Mesenteric fat pad (tissue), 1 donor: ENCODE data around the gene ALPG. TPM values are rescaled to one million over a fixed set of nuclear protein-coding genes. Genes with fewer than 3 reads are reported as not detected.
A peak's percentile ranks its signal among the peaks of the same experiment; 100 is the strongest.
"Not testable (repeated sequence)": the region's sequence is repeated elsewhere in the genome, so short reads cannot be mapped to it uniquely, and the experiment has no call there.

ENCODE experiments used
- DNase-seq: peaks from one replicate; pipeline ENCODE4 v3.0.0-alpha.2; 2020; ENCODE audit warnings: low spot score
- total RNA-seq: library from RNA; stranded (reverse); fragmentation: NEBNext Ultra II Directional; extraction: Animal tissue kit (Norgen Biotek cat#: 25700); gene quantifications from one replicate; pipeline ENCODE4 v1.2.1, GENCODE V29; 2021
- donor health status: DM: yes; HTN: yes; CAD: no.

The ALPG gene
- total RNA-seq, 1 donor from 2014 or later, result not detected

DNA sequence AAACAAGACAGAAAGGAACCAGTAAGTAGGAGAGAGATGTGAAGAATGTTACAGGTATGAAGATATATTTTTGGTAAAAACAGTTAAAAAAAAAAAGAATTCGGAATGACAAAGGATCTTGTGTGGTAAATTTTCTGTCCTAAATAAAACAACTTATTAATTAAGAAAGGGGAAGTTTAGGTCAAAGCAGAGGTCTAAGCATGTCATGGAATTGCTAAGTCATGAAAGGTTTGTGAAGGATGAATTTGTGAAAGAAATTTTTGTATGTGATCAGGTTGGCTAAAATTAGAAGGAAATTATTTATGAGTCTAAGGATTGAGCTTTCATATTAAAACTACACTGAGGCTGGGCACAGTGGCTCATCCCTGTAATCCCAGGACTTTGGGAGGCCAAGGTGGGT is 11.1 kb upstream of the ALPG start:
- DNase-seq, result no peak

DNA sequence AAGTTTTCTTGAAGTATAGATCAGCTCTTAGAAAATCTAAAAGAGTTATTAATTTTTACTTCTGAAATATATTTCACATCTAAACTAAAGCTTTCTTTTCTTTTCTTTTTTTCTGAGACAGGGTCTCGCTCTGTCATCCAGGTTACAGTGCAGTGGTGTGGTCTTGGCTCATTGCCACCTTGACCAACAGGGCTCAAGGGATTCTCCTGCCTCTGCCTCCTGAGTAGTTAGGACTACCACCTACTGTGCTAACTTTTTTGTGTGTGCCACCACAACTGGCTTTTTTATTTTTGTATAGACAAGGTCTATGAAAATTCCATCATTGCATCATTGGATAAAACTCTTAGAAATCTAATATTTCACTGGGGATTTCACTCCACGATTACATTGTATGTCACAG is 10.0 kb upstream of the ALPG start:
- no peak for DNase-seq

DNA sequence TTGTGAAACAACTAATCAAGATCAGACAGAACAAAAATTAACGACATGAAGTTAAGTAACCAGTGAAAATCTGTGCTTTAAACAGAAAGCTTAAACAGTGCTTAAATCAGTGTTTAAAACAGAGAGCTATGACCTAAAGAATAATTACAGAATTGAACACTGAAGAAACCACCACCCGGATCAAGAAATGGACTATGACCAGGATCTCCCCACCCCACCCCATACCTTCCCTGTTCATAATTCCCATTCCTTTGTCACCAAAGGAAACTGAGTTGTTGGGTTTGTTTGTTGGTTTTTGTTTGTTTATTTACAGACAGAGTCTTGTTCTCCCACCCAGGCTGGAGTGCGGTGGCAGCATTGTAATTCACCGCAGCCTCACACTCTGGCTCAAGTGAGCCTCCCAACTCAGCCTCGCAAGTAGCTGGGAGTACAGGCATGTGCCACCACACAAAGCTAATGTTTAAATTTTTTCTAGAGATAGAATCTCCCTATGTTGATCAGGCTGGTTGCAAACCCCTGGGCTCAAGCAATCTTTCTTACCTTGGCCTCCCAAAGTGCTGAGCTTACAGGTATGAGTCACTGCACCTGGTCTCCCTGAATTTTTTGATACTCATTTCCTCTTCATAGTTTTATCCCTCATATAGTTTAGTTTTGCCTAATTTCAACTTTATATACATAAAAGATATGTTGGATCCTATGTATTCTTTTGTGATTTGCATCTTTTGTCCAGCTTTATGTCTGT is 8.2 kb upstream of the ALPG start:
- DNase-seq, result no peak

DNA sequence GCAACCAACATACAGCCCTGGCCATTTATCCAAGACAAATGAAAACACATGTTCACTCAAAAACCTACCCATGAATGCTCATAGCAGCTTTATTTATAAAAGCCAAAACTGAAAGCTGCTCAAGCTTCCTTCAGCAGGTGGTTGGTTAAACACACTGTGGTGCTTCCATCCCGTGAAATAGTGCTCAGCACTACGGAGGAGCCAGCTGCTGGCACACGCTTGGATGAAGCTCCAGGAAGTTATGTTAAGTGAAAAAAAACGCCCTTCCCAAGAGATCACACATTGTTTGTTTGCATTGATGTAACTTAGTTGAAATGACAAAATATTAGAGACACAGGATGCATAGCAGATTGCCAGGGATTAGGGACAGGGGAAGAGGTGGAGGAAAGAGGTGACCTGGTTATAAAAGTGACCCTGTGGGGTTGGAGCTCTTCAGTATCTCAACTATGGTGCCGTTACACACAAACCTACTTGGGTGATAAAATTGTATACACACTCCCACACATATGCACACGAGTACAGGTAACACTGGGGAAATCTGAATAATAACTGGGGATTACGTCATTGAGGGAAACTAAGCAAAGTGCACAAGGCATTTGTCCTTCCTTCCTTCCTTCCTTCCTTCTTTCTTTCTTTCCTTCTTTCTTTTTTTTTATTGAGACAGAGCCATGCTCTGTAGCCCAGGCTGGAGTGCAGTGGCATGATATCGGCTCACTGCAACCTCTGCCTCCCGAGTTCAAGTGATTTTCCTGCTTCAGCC is 6.2 kb upstream of the ALPG start:
- DNase-seq, result no peak

DNA sequence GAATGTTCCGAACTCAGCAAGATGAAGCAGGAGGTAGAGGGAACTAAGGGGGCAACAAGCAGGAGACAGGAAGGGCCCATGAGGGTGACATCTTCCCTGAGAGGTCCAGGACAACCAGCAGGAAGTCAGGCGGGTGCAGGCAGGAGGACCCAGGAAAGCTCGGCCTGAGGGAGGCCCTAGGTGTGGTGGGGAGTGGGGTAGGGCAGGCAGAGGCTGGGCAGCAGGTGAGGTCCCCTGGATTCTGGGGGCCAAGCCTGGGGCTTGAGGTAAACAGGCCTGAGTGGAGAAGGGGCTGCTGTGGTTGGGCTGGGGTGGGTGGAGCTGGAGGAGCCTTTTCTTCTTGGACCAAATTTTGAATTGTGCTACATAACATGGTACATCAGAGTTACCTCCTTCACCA is 4.1 kb upstream of the ALPG start:
- DNase-seq, result peak; percentile 73

DNA sequence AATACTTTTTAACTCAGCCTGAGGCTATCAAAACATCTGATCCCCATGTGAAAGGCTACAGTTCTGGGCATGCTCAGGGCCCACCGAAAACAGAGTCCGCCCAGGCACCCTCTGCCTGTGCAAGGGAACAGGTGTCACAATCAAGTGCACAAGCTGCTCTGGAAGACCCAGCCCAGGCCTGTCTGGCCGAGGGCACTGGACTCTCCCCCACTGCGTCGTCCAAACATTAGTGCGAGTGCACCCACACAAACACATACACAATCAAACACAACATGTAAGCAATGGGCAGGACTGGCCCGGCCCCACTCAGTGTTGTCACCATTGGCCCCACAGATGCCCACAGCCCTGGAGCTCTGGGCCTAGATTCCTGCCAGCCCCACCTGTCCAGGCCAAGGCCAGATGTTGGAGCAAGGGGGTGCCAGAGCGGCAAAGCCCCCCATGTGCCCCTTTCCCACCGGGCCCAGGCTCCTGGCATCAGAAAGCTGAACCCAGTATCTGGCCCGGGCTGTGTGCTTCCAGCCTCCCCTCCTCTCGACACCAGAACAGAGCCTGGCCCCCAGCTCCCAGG is 617 bp upstream of the ALPG start:
- peak; percentile 77 for DNase-seq

DNA sequence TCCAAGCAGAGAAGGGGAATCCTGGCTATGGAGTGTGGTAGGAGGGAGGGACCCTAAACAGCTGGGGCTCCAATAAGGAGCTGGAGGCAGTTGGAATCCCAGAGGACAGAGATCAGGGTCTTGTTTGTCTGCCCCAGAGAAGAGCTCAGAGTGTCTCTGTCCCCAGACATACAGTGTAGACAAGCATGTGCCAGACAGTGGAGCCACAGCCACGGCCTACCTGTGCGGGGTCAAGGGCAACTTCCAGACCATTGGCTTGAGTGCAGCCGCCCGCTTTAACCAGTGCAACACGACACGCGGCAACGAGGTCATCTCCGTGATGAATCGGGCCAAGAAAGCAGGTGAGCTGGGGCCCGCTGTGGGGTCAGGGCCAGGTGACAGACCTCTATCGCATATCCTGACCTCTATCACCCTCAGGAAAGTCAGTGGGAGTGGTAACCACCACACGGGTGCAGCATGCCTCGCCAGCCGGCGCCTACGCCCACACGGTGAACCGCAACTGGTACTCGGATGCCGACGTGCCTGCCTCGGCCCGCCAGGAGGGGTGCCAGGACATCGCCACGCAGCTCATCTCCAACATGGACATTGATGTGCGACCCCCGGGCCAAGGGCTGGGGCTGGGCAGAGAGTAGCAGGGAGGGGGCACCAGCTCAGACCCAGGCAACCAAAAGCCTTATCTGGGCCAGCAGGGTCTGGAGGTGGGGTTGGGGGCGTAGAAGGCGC is 945 bp downstream of the ALPG start:
- DNase-seq, result peak; percentile 86

DNA sequence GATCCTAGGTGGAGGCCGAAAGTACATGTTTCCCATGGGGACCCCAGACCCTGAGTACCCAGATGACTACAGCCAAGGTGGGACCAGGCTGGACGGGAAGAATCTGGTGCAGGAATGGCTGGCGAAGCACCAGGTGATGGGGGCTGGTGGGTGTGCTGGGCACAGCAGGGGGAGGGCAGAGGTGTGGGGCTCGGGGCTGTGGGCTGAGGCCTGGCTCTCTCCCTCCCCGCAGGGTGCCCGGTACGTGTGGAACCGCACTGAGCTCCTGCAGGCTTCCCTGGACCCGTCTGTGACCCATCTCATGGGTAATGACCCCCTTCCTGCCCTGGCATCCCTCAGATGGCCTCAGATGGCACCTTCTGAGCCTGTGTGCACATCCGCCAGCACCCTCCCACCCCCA is 1.6 kb downstream of the ALPG start:
- not testable (repeated sequence) for DNase-seq

DNA sequence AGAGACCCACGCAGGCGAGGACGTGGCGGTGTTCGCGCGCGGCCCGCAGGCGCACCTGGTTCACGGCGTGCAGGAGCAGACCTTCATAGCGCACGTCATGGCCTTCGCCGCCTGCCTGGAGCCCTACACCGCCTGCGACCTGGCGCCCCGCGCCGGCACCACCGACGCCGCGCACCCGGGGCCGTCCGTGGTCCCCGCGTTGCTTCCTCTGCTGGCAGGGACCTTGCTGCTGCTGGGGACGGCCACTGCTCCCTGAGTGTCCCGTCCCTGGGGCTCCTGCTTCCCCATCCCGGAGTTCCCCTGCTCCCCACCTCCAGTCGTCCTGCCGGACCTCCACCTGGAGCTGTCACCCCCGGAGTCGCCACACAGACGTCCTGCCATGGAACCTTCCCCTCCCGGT is 3.0 kb downstream of the ALPG start:
- DNase-seq, result peak; percentile 67

DNA sequence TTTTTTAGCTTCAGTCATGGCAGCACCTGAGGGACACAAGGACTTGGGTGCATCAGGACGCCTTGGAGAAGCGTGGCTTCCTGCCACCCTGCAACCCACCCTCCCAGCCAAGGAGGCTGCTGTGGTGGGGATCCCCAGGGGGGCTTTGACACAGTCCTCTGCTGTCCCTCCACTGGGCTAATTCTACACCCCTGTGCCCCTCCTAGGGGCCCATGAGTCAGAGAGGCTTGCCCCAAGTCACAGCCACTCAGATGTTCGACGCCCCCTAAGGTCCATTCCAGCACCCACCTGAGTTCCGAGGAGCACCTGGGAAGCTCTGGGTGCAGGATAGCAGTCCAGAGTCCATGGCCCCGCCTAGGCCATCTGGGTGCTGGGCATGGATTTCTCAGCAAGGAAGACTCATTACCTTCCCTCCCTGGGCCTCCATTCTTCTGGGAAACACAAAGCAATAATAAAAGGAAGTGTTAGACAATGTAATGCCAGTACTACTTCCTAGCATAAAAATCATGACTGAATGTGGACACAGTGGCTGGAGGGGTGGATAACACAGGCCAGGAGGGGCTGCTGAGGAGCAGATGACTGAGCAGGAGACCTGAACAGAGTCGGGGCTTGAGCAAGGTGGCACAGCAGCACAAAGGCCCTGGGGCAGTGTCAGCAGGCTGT is 3.7 kb downstream of the ALPG start:
- peak; percentile 53 for DNase-seq

DNA sequence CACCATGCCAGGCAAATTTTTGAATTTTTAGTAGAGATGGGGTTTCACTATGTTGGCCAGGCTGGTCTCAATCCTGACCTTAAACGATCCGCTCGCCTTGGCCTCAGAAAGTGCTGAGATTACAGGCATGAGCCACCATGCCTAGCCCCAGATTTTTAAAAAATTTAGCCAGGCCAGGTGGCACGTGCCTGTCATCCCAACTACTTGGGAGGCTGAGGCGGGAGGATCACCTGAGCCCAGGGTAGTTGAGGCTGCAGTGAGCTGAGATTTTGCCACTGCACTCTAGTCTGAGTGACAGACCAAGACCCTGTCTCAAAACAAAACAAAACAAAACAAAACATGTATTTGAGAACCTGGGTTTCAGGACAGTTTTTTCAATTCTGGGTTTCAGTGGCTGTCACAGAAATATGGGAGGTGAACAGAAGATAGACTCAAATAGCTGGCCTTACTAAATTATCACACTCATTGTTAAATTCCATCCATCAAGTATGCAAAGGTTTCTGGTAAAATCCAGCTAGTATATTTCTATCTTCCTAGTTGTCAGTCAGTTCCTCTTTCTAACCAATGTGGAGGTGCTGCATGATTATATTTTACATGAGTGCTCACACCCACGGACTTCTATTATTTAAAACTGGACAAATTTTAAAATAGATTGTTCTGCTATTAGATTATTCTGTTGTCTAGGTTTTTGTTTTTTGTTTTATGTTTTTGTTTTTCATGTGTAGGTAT is 5.4 kb downstream of the ALPG start:
- DNase-seq, result peak; percentile 59

DNA sequence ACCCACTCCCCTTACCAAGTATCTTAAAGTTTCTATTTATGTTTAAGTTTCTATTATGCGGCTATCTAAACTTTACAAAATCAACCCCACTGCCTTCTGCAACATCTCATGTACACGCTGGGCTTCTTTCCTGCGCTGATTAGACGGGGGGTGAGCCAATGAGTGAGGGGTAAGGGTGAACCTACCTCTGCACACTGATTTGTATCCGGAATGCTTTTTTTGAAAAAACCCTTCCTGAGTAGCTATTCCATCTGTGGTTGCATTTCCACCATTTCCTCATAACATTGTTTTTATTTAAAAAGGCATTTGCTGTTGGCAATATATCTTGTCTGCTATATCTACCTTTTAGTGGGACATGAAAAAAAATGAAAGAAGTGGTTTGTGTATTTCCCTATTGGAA is 6.3 kb downstream of the ALPG start:
- DNase-seq, result peak; percentile 1

DNA sequence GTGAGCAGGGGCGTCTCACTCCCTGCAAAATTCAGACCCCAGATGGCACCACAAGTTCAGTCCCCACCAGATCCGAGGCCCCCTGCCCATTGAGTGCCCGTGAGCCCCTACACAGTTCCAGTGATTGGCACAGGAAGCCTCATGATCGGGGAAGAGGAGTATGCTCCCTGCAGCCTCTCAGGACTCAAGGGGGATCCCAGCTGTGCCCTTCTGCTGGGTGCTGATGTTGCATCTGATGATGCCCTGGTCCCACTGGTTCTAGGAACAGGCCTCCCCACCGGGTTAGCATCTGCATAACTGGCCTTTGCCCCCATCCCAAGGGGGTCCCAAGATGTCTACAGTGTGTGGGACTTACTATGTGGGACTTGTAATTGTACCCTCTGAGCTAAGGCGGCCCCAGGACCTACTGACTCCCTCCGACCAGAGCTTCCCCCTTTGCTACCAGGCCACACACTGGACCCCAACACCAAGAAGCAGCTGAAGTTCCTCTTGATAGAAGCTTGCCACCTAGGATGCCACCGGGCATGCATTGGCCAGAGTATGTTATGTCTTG is 8.6 kb downstream of the ALPG start:
- peak; percentile 68 for DNase-seq

DNA sequence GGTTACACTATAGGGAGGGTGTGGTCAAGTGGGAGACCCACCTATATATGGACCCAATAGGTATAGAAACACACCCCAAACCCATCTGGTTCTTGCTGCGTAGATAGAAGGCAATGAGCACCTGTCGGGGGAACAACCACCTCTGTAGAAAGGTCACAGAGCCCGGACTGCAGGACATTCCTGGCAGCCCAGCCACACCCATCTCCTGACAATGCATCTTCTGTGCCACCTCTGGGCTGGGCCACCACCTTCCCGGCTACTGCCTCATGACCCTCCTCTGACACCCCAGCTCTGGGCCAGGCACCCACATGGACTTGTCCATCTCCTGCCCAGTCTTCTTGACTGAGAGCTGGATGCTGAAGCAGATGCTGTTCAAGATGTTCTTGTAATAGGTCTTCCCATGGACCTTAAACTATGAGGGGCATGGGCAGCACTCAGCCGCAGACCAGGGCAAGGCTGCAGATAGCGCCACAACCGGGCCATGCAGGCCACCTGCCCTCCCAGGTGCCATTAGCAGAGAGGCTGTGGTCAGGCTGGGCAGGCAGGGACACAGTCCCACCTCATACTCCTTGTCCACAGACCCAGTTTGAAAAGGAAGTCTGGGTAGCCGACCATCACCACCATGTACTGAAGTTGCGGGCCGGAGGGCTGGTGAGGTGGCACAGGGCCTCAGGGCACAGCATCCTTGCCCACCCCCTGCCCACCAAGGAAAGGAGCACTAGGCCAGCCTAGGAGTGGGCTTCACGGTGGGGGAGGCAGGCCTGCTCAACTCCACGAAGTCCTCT is 9.3 kb downstream of the ALPG start:
- DNase-seq, result peak; percentile 77

DNA sequence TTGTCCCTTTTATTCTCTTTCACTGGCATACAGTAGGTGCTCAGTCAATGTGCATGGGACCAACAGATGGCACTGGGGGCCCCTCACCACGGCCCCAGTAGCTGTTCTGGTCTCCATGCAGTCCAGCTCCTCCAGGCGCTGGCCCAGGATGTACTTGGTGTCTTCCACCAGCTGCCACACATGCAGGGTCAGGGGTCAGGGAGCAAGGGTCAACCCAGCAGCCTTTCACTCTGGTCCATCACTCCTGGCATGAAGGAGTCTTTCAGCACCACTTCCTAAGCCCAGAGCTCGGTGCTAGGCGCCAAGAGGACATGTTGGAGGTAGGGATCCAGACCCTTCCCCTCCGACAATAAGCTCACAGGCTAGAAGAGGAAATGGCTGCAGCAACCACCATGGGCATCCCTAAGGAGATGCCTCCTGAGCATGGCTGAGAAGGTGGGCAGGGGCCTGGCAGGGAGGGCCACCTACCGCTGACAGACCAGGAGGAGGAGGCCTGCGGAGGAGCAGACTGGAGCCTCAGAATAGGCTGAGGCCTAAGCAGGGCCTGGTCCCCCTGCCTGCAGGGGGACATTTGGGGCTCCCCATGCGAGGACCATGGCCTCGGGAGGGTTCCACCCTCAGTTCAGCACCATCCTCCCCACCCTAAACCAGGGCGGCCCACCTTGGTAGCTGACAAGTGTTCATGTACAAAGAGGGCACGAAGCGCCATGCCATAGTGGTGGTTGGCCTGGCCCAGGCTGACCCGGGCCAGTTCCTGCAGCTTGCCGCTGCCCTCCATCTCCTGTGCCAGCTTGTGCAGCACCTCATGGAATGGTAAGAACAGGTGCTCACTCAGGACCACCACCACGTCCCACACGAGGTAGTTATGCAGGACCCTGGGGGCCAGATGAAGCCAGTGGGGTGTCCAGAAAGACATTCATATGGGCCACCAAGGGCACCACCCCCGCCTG is 10.2 kb downstream of the ALPG start:
- peak; percentile 72 for DNase-seq

DNA sequence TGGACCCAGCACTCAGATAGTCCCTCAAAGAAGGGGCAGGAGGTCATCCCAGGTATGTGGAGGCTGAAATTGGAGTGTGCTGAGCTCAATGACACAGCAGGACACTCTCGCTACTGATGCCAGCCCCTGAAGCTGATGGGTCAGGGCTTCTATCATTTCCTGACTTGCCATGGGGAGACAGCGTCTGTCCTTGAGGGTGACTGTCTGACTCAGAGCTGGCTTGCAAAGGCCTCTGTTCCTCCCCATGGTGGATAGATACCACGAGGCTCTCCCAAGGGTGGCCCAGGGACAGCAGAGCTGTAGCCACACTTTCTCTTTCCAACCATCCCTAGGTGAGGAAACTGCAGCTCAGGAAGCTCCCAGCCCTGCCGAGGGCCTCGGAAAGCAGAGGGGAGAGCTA is 10.8 kb downstream of the ALPG start:
- no peak for DNase-seq

DNA sequence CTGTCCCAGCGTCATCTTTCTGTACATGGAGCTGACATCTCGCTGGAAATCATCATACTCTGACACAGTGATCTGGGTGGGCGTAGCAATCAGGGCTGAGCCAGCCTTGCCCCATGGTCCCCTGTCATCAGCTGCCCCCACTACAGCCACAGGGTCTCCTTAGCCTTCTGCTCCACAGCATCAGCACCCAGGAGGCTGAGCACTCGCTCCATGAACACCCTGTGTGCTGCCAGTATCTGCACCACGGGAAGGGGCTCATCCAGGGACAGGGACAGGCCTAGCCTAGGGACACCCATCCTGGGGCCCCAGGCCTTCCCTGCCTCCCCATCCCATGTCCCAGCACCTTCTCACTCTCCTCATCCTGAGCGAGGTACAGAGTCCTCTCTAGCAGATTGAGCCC is 11.4 kb downstream of the ALPG start:
- DNase-seq, result peak; percentile 59
